ENCODE measurements around the gene TMEM238L.

TMEM238L gene

DNA sequence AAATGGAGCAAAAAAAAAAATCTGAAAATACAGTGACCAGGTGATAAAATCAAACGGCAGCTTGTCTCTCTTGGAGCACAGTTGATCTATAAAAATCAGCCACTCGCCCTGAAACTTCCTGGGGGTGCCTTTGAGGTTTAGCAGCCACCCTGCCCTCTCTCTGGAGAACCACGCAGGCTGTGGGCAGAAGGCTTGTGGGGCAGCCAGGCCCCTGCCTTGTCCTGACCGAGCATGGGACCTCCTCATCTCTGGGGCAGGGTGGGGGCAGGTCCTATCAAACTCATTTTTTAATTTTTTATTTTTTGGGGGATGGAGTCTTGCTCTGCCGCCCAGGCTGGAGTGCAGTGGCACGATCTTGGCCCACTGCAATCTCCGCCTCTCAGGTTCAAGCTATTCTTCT lies 5.0 kb downstream of the TMEM238L start:
- TF ChIP-seq, protein P1, sequence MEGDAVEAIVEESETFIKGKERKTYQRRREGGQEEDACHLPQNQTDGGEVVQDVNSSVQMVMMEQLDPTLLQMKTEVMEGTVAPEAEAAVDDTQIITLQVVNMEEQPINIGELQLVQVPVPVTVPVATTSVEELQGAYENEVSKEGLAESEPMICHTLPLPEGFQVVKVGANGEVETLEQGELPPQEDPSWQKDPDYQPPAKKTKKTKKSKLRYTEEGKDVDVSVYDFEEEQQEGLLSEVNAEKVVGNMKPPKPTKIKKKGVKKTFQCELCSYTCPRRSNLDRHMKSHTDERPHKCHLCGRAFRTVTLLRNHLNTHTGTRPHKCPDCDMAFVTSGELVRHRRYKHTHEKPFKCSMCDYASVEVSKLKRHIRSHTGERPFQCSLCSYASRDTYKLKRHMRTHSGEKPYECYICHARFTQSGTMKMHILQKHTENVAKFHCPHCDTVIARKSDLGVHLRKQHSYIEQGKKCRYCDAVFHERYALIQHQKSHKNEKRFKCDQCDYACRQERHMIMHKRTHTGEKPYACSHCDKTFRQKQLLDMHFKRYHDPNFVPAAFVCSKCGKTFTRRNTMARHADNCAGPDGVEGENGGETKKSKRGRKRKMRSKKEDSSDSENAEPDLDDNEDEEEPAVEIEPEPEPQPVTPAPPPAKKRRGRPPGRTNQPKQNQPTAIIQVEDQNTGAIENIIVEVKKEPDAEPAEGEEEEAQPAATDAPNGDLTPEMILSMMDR (IDR thresholded peaks at IDR 0.05; ENCODE audit: borderline replicate concordance, control extremely low read depth, extremely low read depth, insufficient read depth, missing control alignments) = no peak
- DNase-seq (ENCODE audit: low spot score) = no peak
- in situ Hi-C loops (cut with MboI; ENCODE audit: low sequenced_read_pairs, unreplicated experiment) = no loop called here

DNA sequence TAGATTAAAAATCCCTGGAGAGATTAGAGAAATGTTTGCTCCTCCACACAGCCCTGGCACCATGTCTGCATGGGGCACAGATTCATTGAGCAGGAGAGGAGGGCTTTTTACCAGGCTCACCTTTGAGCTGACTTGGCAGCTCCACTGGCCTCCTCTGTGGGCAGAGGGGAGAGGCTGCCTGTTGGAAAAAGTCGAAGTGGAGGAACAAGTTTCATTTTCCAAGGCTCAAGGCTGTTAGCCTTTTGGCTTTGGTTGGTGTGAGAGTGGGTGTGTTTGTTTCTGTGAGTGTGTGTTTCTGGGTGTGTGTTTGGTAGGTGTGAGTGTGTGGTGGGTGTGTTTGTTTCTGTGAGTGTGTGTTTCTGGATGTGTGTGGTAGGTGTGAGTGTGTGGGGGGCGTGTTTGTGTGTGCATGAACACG lies 5.6 kb downstream of the TMEM238L start:
- DNase-seq (ENCODE audit: low spot score) = no peak
- TF ChIP-seq, protein P1 (IDR thresholded peaks at IDR 0.05; ENCODE audit: borderline replicate concordance, control extremely low read depth, extremely low read depth, insufficient read depth, missing control alignments) = no peak
- in situ Hi-C loops (cut with MboI; ENCODE audit: low sequenced_read_pairs, unreplicated experiment) = no loop called here

- no peak for DNase-seq (ENCODE audit: low spot score)
- in situ Hi-C loops (cut with MboI; ENCODE audit: low sequenced_read_pairs, unreplicated experiment) = no loop called here
- TF ChIP-seq, protein P1 (IDR thresholded peaks at IDR 0.05; ENCODE audit: borderline replicate concordance, control extremely low read depth, extremely low read depth, insufficient read depth, missing control alignments) = no peak
Observed at GRCh38 chr17:10797476-10798328, 6.2 kb downstream of the TMEM238L start.

- no peak for DNase-seq (ENCODE audit: low spot score)
- TF ChIP-seq, protein P1 (IDR thresholded peaks at IDR 0.05; ENCODE audit: borderline replicate concordance, control extremely low read depth, extremely low read depth, insufficient read depth, missing control alignments) = no peak
Observed at GRCh38 chr17:10793816-10794215, 10.1 kb downstream of the TMEM238L start.

DNA sequence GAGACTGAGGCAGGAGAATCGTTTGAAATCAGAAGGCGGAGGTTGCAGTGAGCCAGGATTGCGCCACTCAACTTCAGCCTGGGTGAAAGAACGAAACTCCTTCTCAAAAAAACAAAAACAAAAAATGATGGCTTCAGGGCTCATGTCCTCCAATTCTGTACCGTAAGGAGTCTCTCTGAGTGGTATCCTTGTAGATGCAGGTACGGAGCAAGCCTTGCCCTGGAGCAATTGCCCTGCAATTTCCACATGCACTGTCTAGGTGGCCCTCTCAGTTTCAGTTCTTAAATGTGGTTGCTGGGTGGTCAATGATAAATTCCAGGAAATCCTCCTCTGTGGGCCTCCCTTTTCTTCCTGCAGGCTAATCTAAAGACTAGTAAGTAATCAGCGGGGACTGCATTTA lies 10.6 kb downstream of the TMEM238L start:
- in situ Hi-C loops (cut with MboI; ENCODE audit: low sequenced_read_pairs, unreplicated experiment) = no loop called here
- no peak for DNase-seq (ENCODE audit: low spot score)
- TF ChIP-seq, protein P1 (IDR thresholded peaks at IDR 0.05; ENCODE audit: borderline replicate concordance, control extremely low read depth, extremely low read depth, insufficient read depth, missing control alignments) = no peak

More at GRCh38 chr17:10793816-10794215, 10.1 kb downstream of the TMEM238L start:
- in situ Hi-C loops (cut with MboI; ENCODE audit: low sequenced_read_pairs, unreplicated experiment) = no loop called here

DNA sequence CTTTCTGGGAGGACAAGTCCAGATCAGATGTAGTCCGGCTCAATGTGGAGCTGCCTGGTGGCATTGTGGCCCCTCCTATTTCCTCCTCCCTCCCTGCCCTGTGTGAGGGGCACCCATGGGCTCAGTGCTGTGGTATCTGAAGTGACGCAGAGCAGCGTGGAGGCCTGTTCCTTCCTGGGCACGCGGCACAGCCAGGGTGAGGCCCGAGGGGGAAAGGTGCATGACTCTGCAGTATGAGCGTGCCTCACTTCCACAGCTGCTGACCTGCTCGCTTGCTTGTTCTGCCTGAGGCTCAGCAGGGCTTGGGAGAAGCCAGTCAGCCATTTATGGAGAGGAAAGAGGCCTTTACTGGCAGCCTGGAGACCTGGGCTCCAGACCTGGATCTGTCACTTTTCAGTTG lies 11.7 kb downstream of the TMEM238L start:
- in situ Hi-C loops (cut with MboI; ENCODE audit: low sequenced_read_pairs, unreplicated experiment) = no loop called here
- TF ChIP-seq, protein P1 (IDR thresholded peaks at IDR 0.05; ENCODE audit: borderline replicate concordance, control extremely low read depth, extremely low read depth, insufficient read depth, missing control alignments) = no peak
- no peak for DNase-seq (ENCODE audit: low spot score)
